K562 (cell line): ENCODE measurements around the gene ATAD3C. TPM values are rescaled to one million over a fixed set of nuclear protein-coding genes. Genes with fewer than 3 reads are reported as not detected.

Experiments
- ATF1 ChIP-seq, 2 experiments: fragments of 450-650 bp in 1 of 2; IDR thresholded peaks; 2 replicates each; pipeline ENCODE4 v1.6.1; 2016; ENCODE audit warnings: missing compliant biosample characterization in 1 of 2, missing genetic modification characterization in 1 of 2
- CEBPZ ChIP-seq: fragments of 150-350 bp; IDR thresholded peaks from 2 replicates; pipeline ENCODE4 v1.6.1; 2014; ENCODE audit warnings: low read depth, mild to moderate bottlenecking, low read length, borderline replicate concordance
- EGR1 ChIP-seq: fragments of 450-650 bp; conservative IDR thresholded peaks from 2 replicates; pipeline ENCODE4 v1.6.1; 2017; ENCODE audit warnings: mild to moderate bottlenecking
- EHMT2 ChIP-seq: fragments of 450-650 bp; IDR thresholded peaks from 2 replicates; pipeline ENCODE4 v1.6.1; 2018; ENCODE audit warnings: antibody characterized with exemption
- ETS1 ChIP-seq: conservative IDR thresholded peaks from 2 replicates; pipeline ENCODE4 v1.6.1; 2011; ENCODE audit warnings: low read depth, mild to moderate bottlenecking, low read length; ENCODE audit not compliant: control insufficient read depth
- GTF2E2 ChIP-seq: fragments of 200-800 bp; sonication (Bioruptor generic); IDR thresholded peaks from 2 replicates; pipeline ENCODE4 v1.6.1; 2016; ENCODE audit warnings: missing genetic modification characterization, missing compliant biosample characterization
- HDGF ChIP-seq: fragments of 450-650 bp; IDR thresholded peaks from 2 replicates; pipeline ENCODE4 v1.6.1; 2016
- JUN ChIP-seq, 2 experiments: sonication (generic) in 1 of 2; formaldehyde crosslinking in 1 of 2; IDR thresholded peaks; 2 replicates each; pipeline versions ENCODE4 v1.6.1 to v1.8.0; 2012 to 2022; ENCODE audit warnings: borderline replicate concordance in 2 of 2, mild to moderate bottlenecking in 2 of 2, improper control_type of control experiment in 1 of 2, low read depth in 1 of 2, low read length in 1 of 2, missing genetic modification reagents in 1 of 2
- LEF1 ChIP-seq: fragments of 450-650 bp; IDR thresholded peaks from 2 replicates; pipeline ENCODE4 v1.6.1; 2016; ENCODE audit warnings: mild to moderate bottlenecking
- NCOA1 ChIP-seq: fragments of 450-650 bp; IDR thresholded peaks from 2 replicates; pipeline ENCODE4 v1.6.1; 2016; ENCODE audit warnings: low read depth
- NELFE ChIP-seq: IDR thresholded peaks from 2 replicates; pipeline ENCODE4 v1.6.1; 2011; ENCODE audit warnings: mild to moderate bottlenecking; ENCODE audit not compliant: insufficient read depth, insufficient read length
- POLR2H ChIP-seq: IDR thresholded peaks from 2 replicates; pipeline ENCODE4 v1.6.1; 2016; ENCODE audit warnings: missing genetic modification characterization, low read depth, mild to moderate bottlenecking, control low read depth, missing compliant biosample characterization, moderate library complexity
- RBM15 ChIP-seq: fragments of 200-400 bp; formaldehyde crosslinking; IDR thresholded peaks from 2 replicates; pipeline ENCODE4 v1.6.1; 2018; ENCODE audit warnings: mild to moderate bottlenecking, low read length, moderate library complexity; ENCODE audit not compliant: insufficient read depth
- RFX7 ChIP-seq: fragments of 250-450 bp; sonication (Bioruptor Pico); IDR thresholded peaks from 2 replicates; pipeline ENCODE4 v1.5.1; 2021; ENCODE audit warnings: mild to moderate bottlenecking
- STAG1 ChIP-seq: sonication (generic); formaldehyde crosslinking; IDR thresholded peaks from 2 replicates; pipeline ENCODE4 v1.5.0; 2020; ENCODE audit warnings: missing genetic modification reagents, borderline replicate concordance
- TGIF2 ChIP-seq: sonication (generic); formaldehyde crosslinking; IDR thresholded peaks from 2 replicates; pipeline ENCODE4 v1.8.1; 2022; ENCODE audit warnings: mild to moderate bottlenecking, missing genetic modification reagents, moderate library complexity
- ZNF197 ChIP-seq: fragments of 200-800 bp; sonication (Bioruptor generic); IDR thresholded peaks from 2 replicates; pipeline ENCODE4 v1.6.1; 2016; ENCODE audit warnings: low read depth, missing genetic modification characterization, missing compliant biosample characterization
- ZNF384 ChIP-seq: IDR thresholded peaks from 2 replicates; pipeline ENCODE4 v1.6.1; 2012; ENCODE audit warnings: low read depth, low read length, improper control_type of control experiment
- ZNF395 ChIP-seq: fragments of 200-800 bp; sonication (Bioruptor generic); IDR thresholded peaks from 2 replicates; pipeline ENCODE4 v1.6.1; 2017; ENCODE audit warnings: missing genetic modification characterization, missing compliant biosample characterization
- ZNF778 ChIP-seq: fragments of 450-650 bp; formaldehyde crosslinking; IDR thresholded peaks from 2 replicates; pipeline ENCODE4 v1.4.0; 2020; ENCODE audit warnings: mild to moderate bottlenecking, moderate library complexity
- ZNF79 ChIP-seq: fragments of 250-450 bp; sonication (Bioruptor Pico); IDR thresholded peaks from 2 replicates; pipeline ENCODE4 v1.4.0; 2020; ENCODE audit warnings: low read depth, mild to moderate bottlenecking, moderate library complexity
- polyA plus RNA-seq, 8 experiments: library from polyadenylated mRNA; depleted of rRNA in 4 of 8; stranded (reverse) in 5 of 8; unstranded in 3 of 8; fragments of >200 nt; fragmentation: Nextera tagmentation in 2 of 8; fragmentation: Illumina TruSeq in 1 of 8; extraction: Ambion mirVana in 2 of 8; extraction: Trizol in 1 of 8; gene quantifications; 2 replicates each; pipeline versions ENCODE4 v1.2.1 to v1.2.3, GENCODE V29; 2011 to 2014; ENCODE audit warnings: inconsistent platforms in 1 of 8, missing spikeins in 1 of 8
- total RNA-seq, 7 experiments: library from RNA; depleted of rRNA in 6 of 7; stranded (reverse); fragments of >200 nt in 6 of 7; fragmentation: Illumina TruSeq in 2 of 7; extraction: Trizol in 2 of 7; gene quantifications; 2 replicates each; pipeline versions ENCODE4 v1.2.1 to v1.2.3, GENCODE V29; 2011 to 2021; ENCODE audit warnings: low replicate concordance in 1 of 7
- TF ChIP-seq, protein P1 (sequence below): fragments of 450-650 bp; IDR thresholded peaks from 2 replicates; pipeline ENCODE4 v1.6.1; 2016; ENCODE audit warnings: low read depth, mild to moderate bottlenecking, moderate library complexity

Gene ATAD3C
- total and polyA plus RNA-seq, 9 of the 15 experiments (the other 6 are each of a cell fraction or from before 2014, with no cell fraction given): 0.03 to 0.18 TPM; not detected in 7

DNA sequence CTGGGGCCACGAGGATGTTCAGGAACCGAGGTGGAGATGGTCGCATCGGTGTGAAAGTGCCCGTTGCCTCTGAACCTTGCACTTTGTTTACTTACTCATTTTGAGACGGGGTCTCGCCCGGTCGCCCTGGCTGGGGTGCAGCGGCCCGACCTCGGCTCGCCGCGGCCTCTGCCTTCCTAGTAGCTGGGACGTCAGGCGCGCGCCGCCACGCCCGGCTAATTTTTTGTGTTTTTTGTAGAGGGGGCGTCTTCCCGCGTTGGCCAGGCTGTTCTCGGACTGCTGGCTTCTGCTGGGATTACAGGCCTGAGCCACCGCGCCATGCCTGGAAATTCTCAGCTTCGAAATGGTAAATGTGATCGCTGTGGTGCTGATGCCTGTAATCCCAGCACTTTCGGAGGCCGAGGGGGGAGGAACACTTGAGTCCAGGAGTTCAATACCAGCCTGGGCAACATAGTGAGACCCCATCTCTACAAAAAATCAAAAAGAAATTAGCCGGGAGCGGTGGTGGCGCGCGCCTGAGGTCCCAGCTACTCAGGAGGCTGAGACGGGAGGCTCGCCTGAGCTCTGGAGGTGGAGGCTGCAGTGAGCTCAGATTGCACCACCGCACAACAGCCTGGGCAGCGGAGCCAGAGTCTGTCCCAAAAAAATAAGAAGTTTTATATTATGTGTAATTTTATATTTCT is 41.7 kb upstream of the ATAD3C start (continued):
- TF ChIP-seq CEBPZ (no peak), RFX7 (no peak), ETS1 (no peak), EGR1 (0 out of 2 replicates have a peak, but pooled peaks have one; percentile 14), GTF2E2 (tag) (peak; percentile 87), ZNF395 (CRISPR knock-in tag) (no peak), NELFE (no peak), EHMT2 (no peak), NCOA1 (no peak), ZNF384 (peak; percentile 27; the same call in 1 of the 2 replicates), POLR2H (tag) (no peak), ZNF778 (CRISPR knock-in tag) (no peak), ZNF79 (CRISPR knock-in tag) (no peak), LEF1 (no peak), STAG1 (CRISPR knock-in tag) (no peak), JUN (IDR thresholded peaks at IDR 0.05; ENCODE audit: borderline replicate concordance, low read depth, low read length) (no peak), JUN (CRISPR knock-in tag; IDR thresholded peaks at IDR 0.05; ENCODE audit: borderline replicate concordance) (peak; percentile 84; the same call in 1 of the 2 replicates), HDGF (peak; percentile 61; the same call in 1 of the 2 replicates), TGIF2 (no peak), ATF1 (CRISPR knock-in tag; IDR thresholded peaks at IDR 0.05) (no peak), ATF1 (tag; IDR thresholded peaks at IDR 0.05) (no peak; the same call in 1 of the 2 replicates), ZNF197 (CRISPR knock-in tag) (no peak), RBM15 (no peak)
- TF ChIP-seq, protein P1, sequence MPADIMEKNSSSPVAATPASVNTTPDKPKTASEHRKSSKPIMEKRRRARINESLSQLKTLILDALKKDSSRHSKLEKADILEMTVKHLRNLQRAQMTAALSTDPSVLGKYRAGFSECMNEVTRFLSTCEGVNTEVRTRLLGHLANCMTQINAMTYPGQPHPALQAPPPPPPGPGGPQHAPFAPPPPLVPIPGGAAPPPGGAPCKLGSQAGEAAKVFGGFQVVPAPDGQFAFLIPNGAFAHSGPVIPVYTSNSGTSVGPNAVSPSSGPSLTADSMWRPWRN: no peak
